GM10248 (cell line): ENCODE data around the gene L1TD1.

Experiments used
- CTCF ChIA-PET: fragments of 300-600 bp; sonication (Branson Sonifier 250); formaldehyde crosslinking; extraction: SDS; loops from one replicate; lab custom pipeline; 2021; ENCODE audit warnings: antibody characterized with exemption; lab: Yijun Ruan, JAX
- POLR2A ChIA-PET: fragments of 350-650 bp; sonication (Branson Sonifier 250); formaldehyde crosslinking; extraction: SDS; loops from one replicate; lab custom pipeline; 2020; ENCODE audit warnings: antibody characterized with exemption; lab: Yijun Ruan, JAX
- DNase-seq: peaks from one replicate; pipeline ENCODE4 v3.0.0; 2012; ENCODE audit errors: extremely low spot score
- CTCF ChIP-seq: IDR thresholded peaks from 2 replicates; pipeline ENCODE4 v1.5.1; 2012; ENCODE audit warnings: mild to moderate bottlenecking, low read depth; ENCODE audit errors: extremely low read depth, missing control alignments, control extremely low read depth

Gene L1TD1

GRCh38 chr1:62207187-62207586 lies 12.5 kb downstream of the L1TD1 start:
- POLR2A ChIA-PET, result no interaction called here
- TF ChIP-seq CTCF, result no peak
- CTCF ChIA-PET, result no interaction called here
- no peak for DNase-seq

- no peak for DNase-seq
- CTCF ChIA-PET, result no interaction called here
- POLR2A ChIA-PET, result no interaction called here
- no peak for TF ChIP-seq CTCF
Observed at GRCh38 chr1:62208087-62208486, 13.4 kb downstream of the L1TD1 start.

GRCh38 chr1:62208970-62209369 lies 14.3 kb downstream of the L1TD1 start:
- DNase-seq, result no peak
- ChIA-PET CTCF (no interaction called here), POLR2A (no interaction called here)
- TF ChIP-seq CTCF, result no peak

GRCh38 chr1:62209931-62210595 lies 15.4 kb downstream of the L1TD1 start:
- no peak for TF ChIP-seq CTCF
- POLR2A ChIA-PET, result no interaction called here
- DNase-seq, result no peak
- CTCF ChIA-PET, result no interaction called here

- no peak for TF ChIP-seq CTCF
- POLR2A ChIA-PET, result no interaction called here
Observed at GRCh38 chr1:62210960-62211359, 16.3 kb downstream of the L1TD1 start.

GRCh38 chr1:62212411-62212810 lies 17.8 kb downstream of the L1TD1 start:
- CTCF ChIA-PET, result no interaction called here
- no peak for TF ChIP-seq CTCF
- POLR2A ChIA-PET, result no interaction called here
- no peak for DNase-seq

More at GRCh38 chr1:62210960-62211359, 16.3 kb downstream of the L1TD1 start:
- CTCF ChIA-PET, result no interaction called here
- DNase-seq, result no peak
